ENCODE data around the gene SRRM4. TPM values are rescaled to one million over a fixed set of nuclear protein-coding genes. Genes with fewer than 3 reads are reported as not detected.

The SRRM4 gene
- total RNA-seq, 1 experiment from 2014 or later, result under 0.01 TPM

GRCh38 chr12:119183942-119184695 lies 202.8 kb downstream of the SRRM4 start:
- CTCF ChIA-PET, result no interaction called here
- intact Hi-C loops (cut with micrococcal nuclease), result no loop called here
- Histone ChIP-seq H2AFZ (ENCODE audit: low read length) (no peak overlapping the region), H3K4me2 (ENCODE audit: low read length) (no peak overlapping the region), H3K27ac (ENCODE audit: low read length) (no peak overlapping the region), H3K4me1 (ENCODE audit: insufficient read depth, low read length) (peaks cover 13% of the 10 kb centered on the region), H3K9me3 (ENCODE audit: low read length) (no peaks in the 10 kb centered on the region), H3K36me3 (ENCODE audit: low read depth, low read length) (no peaks in the 10 kb centered on the region), H3K27me3 (ENCODE audit: low read length) (peaks cover 3% of the 10 kb centered on the region; the same call in 1 of the 2 replicates), H3K4me3 (ENCODE audit: low read length) (no peak overlapping the region), H3F3A (ENCODE audit: low read length, unreplicated experiment) (no peaks in the 10 kb centered on the region), H4K20me1 (ENCODE audit: low read length) (no peaks in the 10 kb centered on the region), H3K9me2 (replicated peaks; ENCODE audit: low read length) (no peaks in the 10 kb centered on the region), H3K9ac (ENCODE audit: low read length) (no peak overlapping the region), H3K79me2 (ENCODE audit: low read length) (peaks cover 25% of the 10 kb centered on the region)
- TF ChIP-seq EZH2phosphoT487 (IDR thresholded peaks at IDR 0.05; ENCODE audit: borderline replicate concordance, low read length) (no peak), EZH2 (IDR thresholded peaks at IDR 0.05; ENCODE audit: low read length, unreplicated experiment) (no peak), CTCF (conservative IDR thresholded peaks at IDR 0.05; ENCODE audit: low read depth, low read length) (no peak)
- no peak for ATAC-seq
- no peak for DNase-seq
- BruUV-seq (replicated peaks), result no TSS peak
- POLR2A ChIA-PET (ENCODE audit: unreplicated experiment), result no interaction called here

DNA sequence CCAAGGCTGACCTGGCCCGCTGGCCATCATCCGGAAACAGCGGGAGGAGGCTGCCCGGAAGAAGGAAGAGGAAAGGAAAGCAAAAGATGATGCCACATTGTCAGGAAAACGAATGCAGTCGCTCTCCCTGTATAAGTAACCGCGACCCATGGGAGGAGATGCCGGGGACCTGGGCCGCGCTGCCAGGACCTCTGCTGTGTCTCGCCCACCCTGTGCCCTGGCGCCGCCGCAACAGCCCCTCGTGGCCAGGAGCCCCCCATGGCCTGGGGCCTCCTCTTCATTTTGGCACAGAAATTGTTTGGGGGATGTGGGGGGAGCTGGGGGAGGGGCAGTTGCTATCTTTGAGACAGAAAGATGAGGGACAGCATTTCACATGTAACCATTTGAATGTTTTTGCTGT lies 213.9 kb downstream of the SRRM4 start:
- CTCF ChIA-PET, result no interaction called here

More for the DNA sequence above, 213.9 kb downstream of the SRRM4 start:
- Histone ChIP-seq H3K4me1 (ENCODE audit: insufficient read depth, low read length) (no peaks in the 10 kb centered on the region), H3K4me3 (ENCODE audit: low read length) (no peak overlapping the region), H4K20me1 (ENCODE audit: low read length) (no peaks in the 10 kb centered on the region), H3K9ac (ENCODE audit: low read length) (no peak overlapping the region), H3K79me2 (ENCODE audit: low read length) (no peaks in the 10 kb centered on the region), H3K4me2 (ENCODE audit: low read length) (no peak overlapping the region), H2AFZ (ENCODE audit: low read length) (no peak overlapping the region), H3K27ac (ENCODE audit: low read length) (no peak overlapping the region), H3K9me2 (replicated peaks; ENCODE audit: low read length) (no peaks in the 10 kb centered on the region), H3K36me3 (ENCODE audit: low read depth, low read length) (no peaks in the 10 kb centered on the region), H3K9me3 (ENCODE audit: low read length) (no peaks in the 10 kb centered on the region), H3K27me3 (ENCODE audit: low read length) (no peaks in the 10 kb centered on the region), H3F3A (ENCODE audit: low read length, unreplicated experiment) (no peaks in the 10 kb centered on the region)
- ATAC-seq, result no peak
- no TSS peak for BruUV-seq (replicated peaks)
- TF ChIP-seq EZH2phosphoT487 (IDR thresholded peaks at IDR 0.05; ENCODE audit: borderline replicate concordance, low read length) (no peak), CTCF (conservative IDR thresholded peaks at IDR 0.05; ENCODE audit: low read depth, low read length) (no peak), EZH2 (IDR thresholded peaks at IDR 0.05; ENCODE audit: low read length, unreplicated experiment) (no peak)
- intact Hi-C loops (cut with micrococcal nuclease), result no loop called here
- DNase-seq, result no peak
- POLR2A ChIA-PET (ENCODE audit: unreplicated experiment), result no interaction called here
